SK-N-SH treated with all-trans-retinoic acid at 6 μM for 48 hours (cell line): ENCODE measurements around the gene SOX6.
"Not testable (repeated sequence)": the region's sequence is repeated elsewhere in the genome, so short reads cannot be mapped to it uniquely, and the experiment has no call there.

Source experiments
- ATAC-seq: fragments of 200-7000 bp; cut with Tn5 transposase; 3 replicates; pipeline ENCODE4 v1.9.1; 2020; ENCODE audit warnings: mild to moderate bottlenecking, moderate library complexity
- ARNTL ChIP-seq: fragments of 450-650 bp; formaldehyde crosslinking; IDR thresholded peaks from 2 replicates; pipeline ENCODE4 v1.5.0; 2020; ENCODE audit warnings: low read depth, mild to moderate bottlenecking, moderate library complexity, borderline replicate concordance
- BACH2 ChIP-seq: fragments of 250-450 bp; sonication (Bioruptor Pico); IDR thresholded peaks from 2 replicates; pipeline ENCODE4 v1.9.0; 2021; ENCODE audit warnings: mild to moderate bottlenecking, borderline replicate concordance
- CSDC2 ChIP-seq: fragments of 250-450 bp; sonication (Bioruptor Pico); IDR thresholded peaks from 2 replicates; pipeline ENCODE4 v1.5.0; 2020; ENCODE audit warnings: mild to moderate bottlenecking, moderate library complexity
- ESRRG ChIP-seq: fragments of 250-450 bp; sonication (Bioruptor Pico); IDR thresholded peaks from 2 replicates; pipeline ENCODE4 v1.6.1; 2021; ENCODE audit warnings: mild to moderate bottlenecking
- GLIS3 ChIP-seq: fragments of 250-450 bp; sonication (Bioruptor Pico); IDR thresholded peaks from 2 replicates; pipeline ENCODE4 v1.5.0; 2020; ENCODE audit warnings: mild to moderate bottlenecking, moderate library complexity
- ISL1 ChIP-seq: fragments of 250-450 bp; sonication (Bioruptor Pico); IDR thresholded peaks from 2 replicates; pipeline ENCODE4 v2.1.2; 2022; ENCODE audit warnings: mild to moderate bottlenecking, moderate library complexity
- OSR1 ChIP-seq: fragments of 250-450 bp; sonication (Bioruptor Pico); IDR thresholded peaks from 2 replicates; pipeline ENCODE4 v1.8.0; 2022; ENCODE audit warnings: moderate library complexity, mild to moderate bottlenecking, inconsistent platforms
- PPARA ChIP-seq: fragments of 250-450 bp; sonication (Bioruptor Pico); IDR thresholded peaks from 2 replicates; pipeline ENCODE4 v1.5.0; 2020; ENCODE audit warnings: mild to moderate bottlenecking, borderline replicate concordance
- RARB ChIP-seq: fragments of 250-450 bp; sonication (Bioruptor Pico); IDR thresholded peaks from 2 replicates; pipeline ENCODE4 v1.8.0; 2021; ENCODE audit warnings: mild to moderate bottlenecking, moderate library complexity
- SNAI2 ChIP-seq: fragments of 250-450 bp; sonication (Bioruptor Pico); IDR thresholded peaks from 2 replicates; pipeline ENCODE4 v1.5.0; 2020; ENCODE audit warnings: mild to moderate bottlenecking, moderate library complexity
- TCF4 ChIP-seq: fragments of 250-450 bp; sonication (Bioruptor Pico); IDR thresholded peaks from 2 replicates; pipeline ENCODE4 v1.8.0; 2021; ENCODE audit warnings: mild to moderate bottlenecking, moderate library complexity, borderline replicate concordance
- TOX ChIP-seq: fragments of 250-450 bp; sonication (Bioruptor Pico); IDR thresholded peaks from 2 replicates; pipeline ENCODE4 v1.8.0; 2021; ENCODE audit warnings: mild to moderate bottlenecking, moderate library complexity, borderline replicate concordance
- ZFP3 ChIP-seq: fragments of 250-450 bp; sonication (Bioruptor Pico); IDR thresholded peaks from 2 replicates; pipeline ENCODE4 v1.5.0; 2020; ENCODE audit warnings: mild to moderate bottlenecking, moderate library complexity
- ZFP30 ChIP-seq: fragments of 450-650 bp; formaldehyde crosslinking; IDR thresholded peaks from 2 replicates; pipeline ENCODE4 v1.5.0; 2022; ENCODE audit warnings: mild to moderate bottlenecking, moderate library complexity
- ZNF70 ChIP-seq: fragments of 450-650 bp; formaldehyde crosslinking; IDR thresholded peaks from 2 replicates; pipeline ENCODE4 v1.5.0; 2020; ENCODE audit warnings: mild to moderate bottlenecking, moderate library complexity
- ZNF8 ChIP-seq: fragments of 450-650 bp; formaldehyde crosslinking; IDR thresholded peaks from 2 replicates; pipeline ENCODE4 v1.5.0; 2020; ENCODE audit warnings: mild to moderate bottlenecking, moderate library complexity
- TF ChIP-seq, protein P1 (sequence below): fragments of 250-450 bp; sonication (Bioruptor Pico); IDR thresholded peaks from 2 replicates; pipeline ENCODE4 v1.8.0; 2020; ENCODE audit warnings: mild to moderate bottlenecking, moderate library complexity, borderline replicate concordance
- TF ChIP-seq, protein P2 (sequence below): fragments of 250-450 bp; sonication (Bioruptor Pico); IDR thresholded peaks from 2 replicates; pipeline ENCODE4 v1.5.0; 2020; ENCODE audit warnings: mild to moderate bottlenecking, moderate library complexity
- TF ChIP-seq, protein P3 (sequence below): fragments of 250-450 bp; sonication (Bioruptor Pico); IDR thresholded peaks from 2 replicates; pipeline ENCODE4 v1.5.1; 2020; ENCODE audit warnings: low read depth, mild to moderate bottlenecking, moderate library complexity

Gene SOX6

DNA sequence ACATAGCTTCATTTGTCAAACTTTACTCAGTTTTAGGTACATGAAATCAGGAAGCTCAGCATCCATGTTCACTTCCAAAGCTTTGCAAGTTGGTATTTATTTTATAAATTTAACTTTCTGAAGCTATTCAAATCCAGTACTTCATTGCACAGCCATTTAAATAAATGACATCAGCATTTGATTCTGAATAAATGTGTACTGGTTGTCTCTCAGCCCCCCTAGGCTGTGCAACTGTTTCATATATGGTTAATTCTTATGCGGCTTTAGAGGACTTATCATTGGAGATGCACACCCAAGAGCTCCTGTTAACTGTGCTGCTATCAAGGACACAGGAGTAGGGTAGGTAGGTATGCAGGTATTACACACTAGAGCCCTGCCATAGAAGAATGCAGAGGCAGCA, 325.1 kb downstream of the SOX6 start:
- ATAC-seq: no peak
- TF ChIP-seq SNAI2 (CRISPR knock-in tag) (no peak), GLIS3 (no peak), TCF4 (CRISPR knock-in tag) (no peak), ZNF8 (no peak), ZNF70 (CRISPR knock-in tag) (no peak)
- TF ChIP-seq, protein P1, sequence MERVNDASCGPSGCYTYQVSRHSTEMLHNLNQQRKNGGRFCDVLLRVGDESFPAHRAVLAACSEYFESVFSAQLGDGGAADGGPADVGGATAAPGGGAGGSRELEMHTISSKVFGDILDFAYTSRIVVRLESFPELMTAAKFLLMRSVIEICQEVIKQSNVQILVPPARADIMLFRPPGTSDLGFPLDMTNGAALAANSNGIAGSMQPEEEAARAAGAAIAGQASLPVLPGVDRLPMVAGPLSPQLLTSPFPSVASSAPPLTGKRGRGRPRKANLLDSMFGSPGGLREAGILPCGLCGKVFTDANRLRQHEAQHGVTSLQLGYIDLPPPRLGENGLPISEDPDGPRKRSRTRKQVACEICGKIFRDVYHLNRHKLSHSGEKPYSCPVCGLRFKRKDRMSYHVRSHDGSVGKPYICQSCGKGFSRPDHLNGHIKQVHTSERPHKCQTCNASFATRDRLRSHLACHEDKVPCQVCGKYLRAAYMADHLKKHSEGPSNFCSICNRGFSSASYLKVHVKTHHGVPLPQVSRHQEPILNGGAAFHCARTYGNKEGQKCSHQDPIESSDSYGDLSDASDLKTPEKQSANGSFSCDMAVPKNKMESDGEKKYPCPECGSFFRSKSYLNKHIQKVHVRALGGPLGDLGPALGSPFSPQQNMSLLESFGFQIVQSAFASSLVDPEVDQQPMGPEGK: no peak
- TF ChIP-seq, protein P2, sequence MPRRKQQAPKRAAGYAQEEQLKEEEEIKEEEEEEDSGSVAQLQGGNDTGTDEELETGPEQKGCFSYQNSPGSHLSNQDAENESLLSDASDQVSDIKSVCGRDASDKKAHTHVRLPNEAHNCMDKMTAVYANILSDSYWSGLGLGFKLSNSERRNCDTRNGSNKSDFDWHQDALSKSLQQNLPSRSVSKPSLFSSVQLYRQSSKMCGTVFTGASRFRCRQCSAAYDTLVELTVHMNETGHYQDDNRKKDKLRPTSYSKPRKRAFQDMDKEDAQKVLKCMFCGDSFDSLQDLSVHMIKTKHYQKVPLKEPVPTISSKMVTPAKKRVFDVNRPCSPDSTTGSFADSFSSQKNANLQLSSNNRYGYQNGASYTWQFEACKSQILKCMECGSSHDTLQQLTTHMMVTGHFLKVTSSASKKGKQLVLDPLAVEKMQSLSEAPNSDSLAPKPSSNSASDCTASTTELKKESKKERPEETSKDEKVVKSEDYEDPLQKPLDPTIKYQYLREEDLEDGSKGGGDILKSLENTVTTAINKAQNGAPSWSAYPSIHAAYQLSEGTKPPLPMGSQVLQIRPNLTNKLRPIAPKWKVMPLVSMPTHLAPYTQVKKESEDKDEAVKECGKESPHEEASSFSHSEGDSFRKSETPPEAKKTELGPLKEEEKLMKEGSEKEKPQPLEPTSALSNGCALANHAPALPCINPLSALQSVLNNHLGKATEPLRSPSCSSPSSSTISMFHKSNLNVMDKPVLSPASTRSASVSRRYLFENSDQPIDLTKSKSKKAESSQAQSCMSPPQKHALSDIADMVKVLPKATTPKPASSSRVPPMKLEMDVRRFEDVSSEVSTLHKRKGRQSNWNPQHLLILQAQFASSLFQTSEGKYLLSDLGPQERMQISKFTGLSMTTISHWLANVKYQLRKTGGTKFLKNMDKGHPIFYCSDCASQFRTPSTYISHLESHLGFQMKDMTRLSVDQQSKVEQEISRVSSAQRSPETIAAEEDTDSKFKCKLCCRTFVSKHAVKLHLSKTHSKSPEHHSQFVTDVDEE: no peak
- TF ChIP-seq, all 23 proteins: peak for 0

DNA sequence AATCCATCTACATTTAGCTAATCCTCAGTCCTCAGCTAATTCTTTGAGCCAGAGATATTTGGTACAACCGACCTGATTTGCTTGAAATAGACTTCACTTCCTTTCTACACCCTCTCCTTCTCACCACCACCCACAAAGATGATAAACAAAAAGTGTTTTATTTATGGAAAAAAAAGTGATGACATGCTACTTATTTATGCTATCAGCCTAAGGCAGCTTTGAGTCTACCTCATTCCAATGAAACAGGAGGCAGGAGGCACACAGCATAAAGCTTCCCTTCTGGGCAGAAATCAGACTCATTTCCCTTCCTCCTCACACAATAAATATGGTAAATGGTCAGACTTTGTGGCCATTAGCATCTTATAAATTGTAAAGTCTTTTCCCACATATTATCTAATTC, 325.7 kb downstream of the SOX6 start:
- no peak for ATAC-seq
- no peak for TF ChIP-seq TOX
- TF ChIP-seq, protein P1: no peak
- TF ChIP-seq PPARA: no peak

DNA sequence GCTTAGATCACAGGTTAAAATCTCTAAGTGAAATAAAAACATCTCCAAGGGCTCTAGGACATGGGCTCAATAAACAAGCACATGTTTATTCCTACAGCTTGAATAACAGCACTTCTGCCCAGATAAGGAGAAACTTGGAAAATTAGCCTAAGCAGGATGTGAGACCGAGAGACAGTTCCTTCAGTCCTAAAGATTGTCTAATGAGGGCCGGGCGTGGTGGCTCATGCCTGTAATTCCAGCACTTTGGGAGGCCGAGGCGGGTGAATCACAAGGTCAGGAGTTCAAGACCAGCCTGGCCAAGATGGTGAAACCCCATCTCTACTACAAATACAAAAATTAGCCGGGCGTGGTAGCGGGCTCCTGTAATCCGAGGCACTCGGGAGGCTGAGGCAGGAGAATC, 327.2 kb downstream of the SOX6 start:
- ATAC-seq: not testable (repeated sequence)

DNA sequence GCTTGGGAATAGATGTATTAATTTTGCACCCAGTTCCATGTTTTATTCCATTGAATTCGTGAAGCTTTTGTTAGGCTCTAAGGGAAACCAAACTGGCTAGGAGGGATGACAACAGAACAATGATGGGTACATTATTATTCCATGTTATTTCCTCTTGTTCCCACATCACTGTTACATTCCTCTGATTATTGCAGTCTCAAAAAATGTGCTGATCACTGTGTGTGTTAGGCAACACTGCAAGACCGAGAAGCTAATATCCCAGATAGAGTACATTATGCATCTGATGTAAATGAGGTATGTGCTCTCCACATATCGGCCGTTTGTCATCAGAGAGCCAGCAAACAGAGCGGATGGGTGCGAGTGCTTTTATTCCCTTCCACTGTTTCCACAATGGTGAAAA, 327.9 kb downstream of the SOX6 start:
- ATAC-seq: no peak
- TF ChIP-seq ZNF70 (CRISPR knock-in tag) (no peak), CSDC2 (no peak), ZFP3 (CRISPR knock-in tag) (no peak), SNAI2 (CRISPR knock-in tag) (no peak), ARNTL (no peak), RARB (CRISPR knock-in tag) (no peak), PPARA (no peak), BACH2 (CRISPR knock-in tag) (no peak), ZFP30 (CRISPR knock-in tag) (no peak), TCF4 (CRISPR knock-in tag) (no peak), ISL1 (no peak), ESRRG (CRISPR knock-in tag) (no peak), OSR1 (CRISPR knock-in tag) (no peak), ZNF8 (no peak)
- TF ChIP-seq, protein P3, sequence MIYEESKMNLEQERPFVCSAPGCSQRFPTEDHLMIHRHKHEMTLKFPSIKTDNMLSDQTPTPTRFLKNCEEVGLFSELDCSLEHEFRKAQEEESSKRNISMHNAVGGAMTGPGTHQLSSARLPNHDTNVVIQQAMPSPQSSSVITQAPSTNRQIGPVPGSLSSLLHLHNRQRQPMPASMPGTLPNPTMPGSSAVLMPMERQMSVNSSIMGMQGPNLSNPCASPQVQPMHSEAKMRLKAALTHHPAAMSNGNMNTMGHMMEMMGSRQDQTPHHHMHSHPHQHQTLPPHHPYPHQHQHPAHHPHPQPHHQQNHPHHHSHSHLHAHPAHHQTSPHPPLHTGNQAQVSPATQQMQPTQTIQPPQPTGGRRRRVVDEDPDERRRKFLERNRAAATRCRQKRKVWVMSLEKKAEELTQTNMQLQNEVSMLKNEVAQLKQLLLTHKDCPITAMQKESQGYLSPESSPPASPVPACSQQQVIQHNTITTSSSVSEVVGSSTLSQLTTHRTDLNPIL (CRISPR knock-in tag): no peak
- TF ChIP-seq, all 23 proteins: peak for 0

DNA sequence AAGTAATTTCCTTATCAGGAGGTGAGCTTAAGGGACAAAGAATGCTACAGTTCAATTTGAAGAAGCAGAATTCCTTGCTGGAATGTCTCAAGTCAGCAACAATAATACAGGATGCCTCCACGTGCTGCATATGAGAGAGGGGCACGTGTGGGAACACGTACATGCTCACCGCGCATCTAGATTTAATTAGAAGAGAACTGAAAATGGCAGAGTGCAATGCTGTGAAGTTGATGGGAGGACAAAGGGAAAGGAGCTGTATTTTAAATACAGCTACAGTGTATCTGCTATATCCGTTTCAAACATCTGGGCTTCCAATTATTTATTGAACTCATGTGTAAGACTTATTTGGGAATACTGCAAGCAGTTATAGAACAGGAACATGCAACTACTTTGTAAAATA, 328.7 kb downstream of the SOX6 start:
- TF ChIP-seq ESRRG (CRISPR knock-in tag) (no peak), TCF4 (CRISPR knock-in tag) (no peak), SNAI2 (CRISPR knock-in tag) (no peak), ARNTL (no peak), ZFP30 (CRISPR knock-in tag) (no peak), RARB (CRISPR knock-in tag) (no peak), ZNF8 (no peak)
- TF ChIP-seq, protein P1: no peak

More for the DNA sequence above, 328.7 kb downstream of the SOX6 start:
- no peak for ATAC-seq
